Measurements from ENCODE around the gene KRT86. TPM values are rescaled to one million over a fixed set of nuclear protein-coding genes. Genes with fewer than 3 reads are reported as not detected.

The KRT86 gene
- polyA plus RNA-seq, 1 donor (not counting 4 experiments of a cell fraction or from before 2014, with no cell fraction given), result not detected

GRCh38 chr12:52285172-52285745, 10.8 kb downstream of the KRT86 start:
- H3K27me3 ChIP-seq (ENCODE audit: control insufficient read depth, extremely low read depth, insufficient read depth, low read length), result no peaks in the 10 kb centered on the region
- dilution Hi-C loops (cut with MboI; ENCODE audit: extremely low pct_ligation_motif_present, low sequenced_read_pairs), result no loop called here
- no peaks in the 10 kb centered on the region for H3K9me1 ChIP-seq (ENCODE audit: control insufficient read depth, extremely low read depth, insufficient read depth, low read length)
- TF ChIP-seq EZH2 (IDR thresholded peaks at IDR 0.05; ENCODE audit: low read length), result no peak
- peak in 1 of 3 experiments; percentile 24 for TF ChIP-seq CTCF (optimal IDR thresholded peaks at IDR 0.05 in 1 of 3, IDR thresholded peaks at IDR 0.05 in 1 of 3, conservative IDR thresholded peaks at IDR 0.05 in 1 of 3; ENCODE audit: extremely low read depth in 1 of 3, insufficient read depth in 2 of 3, low read length in 3 of 3)
- H3K4me2 ChIP-seq (ENCODE audit: control insufficient read depth, extremely low read depth, insufficient read depth, low read depth, low read length), result peak overlapping the region; percentile 55
- FAIRE-seq (no peak), DNase-seq (ENCODE audit: low read depth, low spot score) (peak; percentile 73)
- H3K36me3 ChIP-seq (ENCODE audit: control insufficient read depth in 2 of 2, extremely low read depth in 1 of 2, insufficient read depth in 2 of 2, low read length in 2 of 2), result no peaks in the 10 kb centered on the region
- H3K4me3 ChIP-seq (ENCODE audit: control insufficient read depth in 2 of 3, extremely low read depth in 1 of 3, insufficient read depth in 2 of 3, low read depth in 1 of 3, low read length in 3 of 3), result no peak overlapping the region
- H2AFZ ChIP-seq (ENCODE audit: control insufficient read depth, low read length), result no peak overlapping the region
- H3K27ac ChIP-seq (ENCODE audit: control insufficient read depth, insufficient read depth, low read length), result peak overlapping the region; percentile 71
- peak overlapping the region; percentile 46 for H3K9ac ChIP-seq (ENCODE audit: control insufficient read depth, extremely low read depth, insufficient read depth, low read length)
- H3K9me3 ChIP-seq (ENCODE audit: control insufficient read depth, low read depth, low read length), result no peaks in the 10 kb centered on the region
- peaks cover 34% of the 10 kb centered on the region for H3K4me1 ChIP-seq (ENCODE audit: control insufficient read depth, extremely low read depth, insufficient read depth, low read length)
- no peaks in the 10 kb centered on the region for H4K20me1 ChIP-seq (ENCODE audit: control insufficient read depth, extremely low read depth, insufficient read depth, low read length)
- H3K79me2 ChIP-seq (ENCODE audit: control insufficient read depth, insufficient read depth, low read length), result no peaks in the 10 kb centered on the region

- Histone ChIP-seq H3K27ac (ENCODE audit: control insufficient read depth, insufficient read depth, low read length) (no peak overlapping the region), H3K9me3 (ENCODE audit: control insufficient read depth, low read depth, low read length) (no peaks in the 10 kb centered on the region), H3K79me2 (ENCODE audit: control insufficient read depth, insufficient read depth, low read length) (no peaks in the 10 kb centered on the region), H3K9me1 (ENCODE audit: control insufficient read depth, extremely low read depth, insufficient read depth, low read length) (no peaks in the 10 kb centered on the region), H2AFZ (ENCODE audit: control insufficient read depth, low read length) (no peak overlapping the region), H3K36me3 (ENCODE audit: control insufficient read depth in 2 of 2, extremely low read depth in 1 of 2, insufficient read depth in 2 of 2, low read length in 2 of 2) (no peaks in the 10 kb centered on the region), H3K27me3 (ENCODE audit: control insufficient read depth, extremely low read depth, insufficient read depth, low read length) (no peaks in the 10 kb centered on the region), H3K4me1 (ENCODE audit: control insufficient read depth, extremely low read depth, insufficient read depth, low read length) (peaks cover 27% of the 10 kb centered on the region), H3K4me3 (ENCODE audit: control insufficient read depth in 2 of 3, extremely low read depth in 1 of 3, insufficient read depth in 2 of 3, low read depth in 1 of 3, low read length in 3 of 3) (no peak overlapping the region), H3K4me2 (ENCODE audit: control insufficient read depth, extremely low read depth, insufficient read depth, low read depth, low read length) (peak overlapping the region; percentile 31), H3K9ac (ENCODE audit: control insufficient read depth, extremely low read depth, insufficient read depth, low read length) (no peak overlapping the region), H4K20me1 (ENCODE audit: control insufficient read depth, extremely low read depth, insufficient read depth, low read length) (no peaks in the 10 kb centered on the region)
- TF ChIP-seq CTCF (optimal IDR thresholded peaks at IDR 0.05 in 1 of 3, IDR thresholded peaks at IDR 0.05 in 1 of 3, conservative IDR thresholded peaks at IDR 0.05 in 1 of 3; ENCODE audit: extremely low read depth in 1 of 3, insufficient read depth in 2 of 3, low read length in 3 of 3) (no peak), EZH2 (IDR thresholded peaks at IDR 0.05; ENCODE audit: low read length) (no peak)
- no peak for FAIRE-seq
- dilution Hi-C loops (cut with MboI; ENCODE audit: extremely low pct_ligation_motif_present, low sequenced_read_pairs), result no loop called here
- no peak for DNase-seq (ENCODE audit: low read depth, low spot score)
These were observed 11.5 kb downstream of the KRT86 start for GRCh38 chr12:52285851-52286530.

All from keratinocyte (primary cell).